Endodermal cell (in vitro differentiated cells): Measurements from ENCODE around the gene HSPBP1. TPM values are rescaled to one million over a fixed set of nuclear protein-coding genes. Genes with fewer than 3 reads are reported as not detected.

Experiments
- DNase-seq: peaks from one replicate; pipeline ENCODE4 v3.0.0-alpha.2; 2017
- H3K27ac ChIP-seq: 2 replicates; pipeline ENCODE4 v1.5.1; 2013; ENCODE audit warnings: mild to moderate bottlenecking, low read depth, low read length, moderate library complexity
- H3K27me3 ChIP-seq: 2 replicates; pipeline ENCODE4 v1.6.1; 2013; ENCODE audit warnings: mild to moderate bottlenecking, low read length, moderate library complexity; ENCODE audit not compliant: insufficient read depth, control insufficient read depth, poor library complexity, severe bottlenecking
- H3K36me3 ChIP-seq: 2 replicates; pipeline ENCODE4 v1.7.0; 2013; ENCODE audit warnings: mild to moderate bottlenecking, low read length, moderate library complexity; ENCODE audit not compliant: control insufficient read depth, insufficient read depth
- H3K4me1 ChIP-seq: one replicate; pipeline ENCODE4 v1.7.0; 2013; ENCODE audit warnings: low read length; ENCODE audit not compliant: control insufficient read depth, insufficient read depth
- H3K4me3 ChIP-seq: 2 replicates; pipeline ENCODE4 v1.5.1; 2013; ENCODE audit warnings: mild to moderate bottlenecking, low read length, moderate library complexity
- H3K9ac ChIP-seq: 2 replicates; pipeline ENCODE4 v1.6.1; 2013; ENCODE audit warnings: mild to moderate bottlenecking, low read length, moderate library complexity; ENCODE audit not compliant: poor library complexity, severe bottlenecking; ENCODE audit errors: extremely low read depth
- H3K9me3 ChIP-seq: 2 replicates; pipeline ENCODE4 v1.6.1; 2013; ENCODE audit warnings: mild to moderate bottlenecking, low read length, moderate library complexity; ENCODE audit not compliant: control insufficient read depth
- H3K27ac Mint-ChIP-seq: 2 replicates; pipeline ENCODE4 v1.8.0; 2020; ENCODE audit warnings: mixed read lengths
- H3K27me3 Mint-ChIP-seq: 2 replicates; pipeline ENCODE4 v1.8.0; 2021; ENCODE audit warnings: mild to moderate bottlenecking, mixed read lengths; ENCODE audit not compliant: insufficient read depth
- H3K36me3 Mint-ChIP-seq: 2 replicates; pipeline ENCODE4 v1.8.0; 2020; ENCODE audit warnings: low read depth, mixed read lengths
- H3K4me1 Mint-ChIP-seq: 2 replicates; pipeline ENCODE4 v1.8.0; 2020; ENCODE audit warnings: mixed read lengths
- H3K4me3 Mint-ChIP-seq: 2 replicates; pipeline ENCODE4 v1.8.0; 2020; ENCODE audit warnings: mild to moderate bottlenecking, moderate library complexity, mixed read lengths
- H3K9me3 Mint-ChIP-seq: 2 replicates; pipeline ENCODE4 v1.8.0; 2020; ENCODE audit warnings: mild to moderate bottlenecking, mixed read lengths
- WGBS, 2 experiments: methylation state at CpG; one replicate each; pipeline versions ENCODE4 v1.1.5 to v1.1.7; 2013; ENCODE audit warnings: missing lambda C conversion rate in 2 of 2, mixed read lengths in 1 of 2; ENCODE audit not compliant: insufficient coverage in 1 of 2, insufficient read length in 1 of 2; 5-methylcytosine and 5-hydroxymethylcytosine counted together
- total RNA-seq, 2 donors: library from RNA; stranded (reverse); fragmentation: NEBNext Ultra II Directional in 1 of 2; extraction: Animal tissue kit (Norgen Biotek cat#: 25700) in 1 of 2; gene quantifications; 2 replicates in 1 of 2; 3 replicates in 1 of 2; pipeline ENCODE4 v1.2.1, GENCODE V29; 2021
- TF ChIP-seq, protein P1 (sequence below): fragments of 200-600 bp; sonication (generic); conservative IDR thresholded peaks from 2 replicates; pipeline ENCODE4 v1.5.0; 2021; ENCODE audit warnings: antibody characterized with exemption, mild to moderate bottlenecking

Gene HSPBP1
- total RNA-seq, 2 donors from 2014 or later, result 43.7 to 48.5 TPM

DNA sequence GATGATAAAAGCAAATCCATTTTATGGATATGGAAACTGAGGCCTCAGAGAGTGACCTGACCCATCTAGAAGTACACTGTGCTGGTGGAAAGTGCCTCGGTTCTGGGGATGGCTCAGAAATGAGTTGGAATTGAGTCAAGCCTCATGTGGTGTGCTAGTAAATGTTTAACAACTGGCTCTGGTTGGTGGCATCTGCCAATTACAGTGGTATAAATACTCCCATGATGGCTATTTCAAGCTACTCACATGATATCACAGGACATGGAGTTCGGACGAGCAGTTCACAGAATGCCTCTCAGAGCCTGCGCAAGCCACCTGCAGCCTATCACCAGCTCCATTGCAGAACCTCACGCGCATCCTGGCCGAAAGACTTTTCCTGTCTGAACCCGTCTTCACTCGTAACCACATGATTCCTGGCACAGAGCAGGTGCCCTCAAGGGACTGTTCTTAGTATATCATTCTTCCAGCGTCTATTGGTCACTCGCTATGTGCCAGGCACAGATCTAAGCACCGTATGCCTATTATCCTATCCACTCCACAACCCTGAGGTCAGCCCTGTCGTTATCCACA, 36.1 kb upstream of the HSPBP1 start:
- WGBS, 2 experiments, result 94 to 95% methylated on average over 11 to 13 of the region's 13 CpGs
- no peaks in the 10 kb centered on the region for H3K9me3 ChIP-seq
- Mint-ChIP-seq H3K27me3 (no peaks in the 10 kb centered on the region), H3K9me3 (no peaks in the 10 kb centered on the region), H3K4me1 (peaks cover 4% of the 10 kb centered on the region), H3K4me3 (no peak overlapping the region), H3K27ac (no peak overlapping the region), H3K36me3 (peaks cover 6% of the 10 kb centered on the region)
- no peak overlapping the region for H3K9ac ChIP-seq
- H3K4me3 ChIP-seq, result no peak overlapping the region
- H3K4me1 ChIP-seq, result peaks cover 3% of the 10 kb centered on the region
- no peak for DNase-seq
- TF ChIP-seq, protein P1, sequence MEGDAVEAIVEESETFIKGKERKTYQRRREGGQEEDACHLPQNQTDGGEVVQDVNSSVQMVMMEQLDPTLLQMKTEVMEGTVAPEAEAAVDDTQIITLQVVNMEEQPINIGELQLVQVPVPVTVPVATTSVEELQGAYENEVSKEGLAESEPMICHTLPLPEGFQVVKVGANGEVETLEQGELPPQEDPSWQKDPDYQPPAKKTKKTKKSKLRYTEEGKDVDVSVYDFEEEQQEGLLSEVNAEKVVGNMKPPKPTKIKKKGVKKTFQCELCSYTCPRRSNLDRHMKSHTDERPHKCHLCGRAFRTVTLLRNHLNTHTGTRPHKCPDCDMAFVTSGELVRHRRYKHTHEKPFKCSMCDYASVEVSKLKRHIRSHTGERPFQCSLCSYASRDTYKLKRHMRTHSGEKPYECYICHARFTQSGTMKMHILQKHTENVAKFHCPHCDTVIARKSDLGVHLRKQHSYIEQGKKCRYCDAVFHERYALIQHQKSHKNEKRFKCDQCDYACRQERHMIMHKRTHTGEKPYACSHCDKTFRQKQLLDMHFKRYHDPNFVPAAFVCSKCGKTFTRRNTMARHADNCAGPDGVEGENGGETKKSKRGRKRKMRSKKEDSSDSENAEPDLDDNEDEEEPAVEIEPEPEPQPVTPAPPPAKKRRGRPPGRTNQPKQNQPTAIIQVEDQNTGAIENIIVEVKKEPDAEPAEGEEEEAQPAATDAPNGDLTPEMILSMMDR, result no peak
- no peaks in the 10 kb centered on the region for H3K27me3 ChIP-seq
- no peaks in the 10 kb centered on the region for H3K36me3 ChIP-seq
- no peak overlapping the region for H3K27ac ChIP-seq

DNA sequence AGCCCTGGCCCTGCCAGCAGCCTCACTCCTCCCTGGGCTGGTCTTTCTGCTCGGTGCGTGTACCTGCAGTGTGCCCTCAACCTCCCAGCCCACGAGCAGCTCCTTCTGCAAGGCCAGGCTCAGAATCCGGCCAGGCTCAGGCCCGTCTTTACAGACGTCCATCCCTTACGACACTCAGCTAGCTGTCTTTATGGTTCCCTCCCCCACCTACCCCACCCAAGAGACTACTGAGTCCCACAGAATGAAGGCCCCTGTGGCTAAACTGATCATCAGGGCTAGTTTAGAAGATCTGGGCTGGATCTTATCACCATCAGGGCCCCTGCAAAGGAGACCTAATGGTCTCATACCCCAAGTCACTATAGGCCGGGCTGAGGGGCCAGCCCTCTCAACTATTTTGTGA, 34.5 kb upstream of the HSPBP1 start:
- Histone ChIP-seq H3K4me3 (no peak overlapping the region), H3K36me3 (peaks cover 11% of the 10 kb centered on the region), H3K4me1 (peaks cover 3% of the 10 kb centered on the region), H3K9ac (no peak overlapping the region), H3K9me3 (no peaks in the 10 kb centered on the region), H3K27me3 (no peaks in the 10 kb centered on the region), H3K27ac (no peak overlapping the region)
- Mint-ChIP-seq H3K36me3 (peaks cover 14% of the 10 kb centered on the region), H3K27ac (peak overlapping the region; percentile 52), H3K27me3 (no peaks in the 10 kb centered on the region), H3K4me3 (no peak overlapping the region), H3K4me1 (no peaks in the 10 kb centered on the region), H3K9me3 (no peaks in the 10 kb centered on the region)
- TF ChIP-seq, protein P1, result no peak
- DNase-seq, result no peak
- 89 to 95% methylated on average over 4 to 8 of the region's 8 CpGs for WGBS, 2 experiments

DNA sequence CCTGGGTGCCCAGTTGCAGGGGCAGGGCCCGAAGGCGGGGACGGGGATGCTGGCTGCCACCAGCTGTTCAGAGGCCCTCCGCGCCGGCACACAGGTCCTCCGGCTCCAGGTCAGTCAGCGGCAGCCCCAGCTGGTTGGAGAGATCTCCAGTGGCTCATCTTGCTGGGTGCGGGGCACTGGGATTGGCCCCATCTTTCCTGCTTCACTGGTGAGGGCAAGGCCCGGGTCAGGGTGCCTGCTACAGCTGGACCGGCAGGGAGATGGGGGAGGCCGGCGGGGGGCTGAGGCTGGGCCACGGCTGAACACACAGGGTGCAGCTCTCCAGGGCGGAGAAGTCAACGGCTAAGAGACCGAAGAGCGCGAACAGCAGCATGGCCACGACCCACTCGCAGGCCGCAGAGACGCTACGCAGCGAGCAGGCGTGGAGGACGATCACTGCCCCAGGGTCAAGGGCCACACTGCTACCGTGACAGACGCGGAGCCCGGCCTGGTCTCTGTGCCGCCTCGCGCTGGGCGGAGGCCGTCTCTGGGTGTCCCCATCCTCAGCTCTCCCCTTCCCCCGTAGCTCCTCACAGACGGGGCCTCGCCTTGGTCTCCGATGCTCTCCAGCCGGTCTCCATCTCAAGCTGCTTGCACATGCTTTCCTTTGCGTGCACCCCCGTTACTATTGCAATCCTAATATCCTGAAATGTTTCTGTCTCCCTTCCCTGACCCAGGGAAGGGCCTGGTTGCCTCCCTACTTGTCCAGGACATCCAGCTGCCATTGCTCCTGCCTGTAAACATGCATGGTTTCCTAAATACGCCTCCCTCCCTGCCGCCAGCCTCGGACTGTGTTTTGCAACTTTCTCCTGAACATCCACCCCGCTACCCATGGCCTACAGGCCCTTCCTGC, 33.0 kb upstream of the HSPBP1 start:
- Mint-ChIP-seq H3K36me3 (peaks cover 24% of the 10 kb centered on the region), H3K4me3 (no peak overlapping the region), H3K9me3 (no peaks in the 10 kb centered on the region), H3K27me3 (no peaks in the 10 kb centered on the region), H3K27ac (peak overlapping the region; percentile 18), H3K4me1 (peaks cover 3% of the 10 kb centered on the region)
- Histone ChIP-seq H3K36me3 (peaks cover 23% of the 10 kb centered on the region), H3K9me3 (no peaks in the 10 kb centered on the region), H3K4me1 (peaks cover 3% of the 10 kb centered on the region), H3K27ac (peak overlapping the region; percentile 17), H3K9ac (no peak overlapping the region), H3K4me3 (no peak overlapping the region), H3K27me3 (no peaks in the 10 kb centered on the region)
- TF ChIP-seq, protein P1, result no peak
- WGBS, 2 experiments, result 93 to 94% methylated on average over 41 to 47 of the region's 47 CpGs
- DNase-seq, result no peak
